ENCODE results near the gene NKAPL. TPM values are rescaled to one million over a fixed set of nuclear protein-coding genes. Genes with fewer than 3 reads are reported as not detected.

The NKAPL gene
- total RNA-seq, 1 experiment from 2014 or later: not detected

- Histone ChIP-seq H3K9me3 (ENCODE audit: control insufficient read depth in 1 of 2, insufficient read depth in 1 of 2, low read depth in 1 of 2, low read length in 2 of 2) (peaks cover 0 to 4% of the 10 kb centered on the region in 2 experiments; a peak in 1 of 4 replicates), H3K4me3 (replicated peaks in 1 of 2; ENCODE audit: low read depth in 1 of 2, low read length in 2 of 2) (no peak overlapping the region), H3K4me1 (ENCODE audit: control insufficient read depth in 1 of 2, insufficient read depth in 2 of 2, low read length in 2 of 2) (no peaks in the 10 kb centered on the region), H3K4me2 (ENCODE audit: low read length) (no peak overlapping the region), H3K9ac (ENCODE audit: low read length) (no peak overlapping the region), H3K27me3 (ENCODE audit: insufficient read depth, low read length) (no peaks in the 10 kb centered on the region), H3K27ac (ENCODE audit: low read depth, low read length) (no peak overlapping the region), H3K36me3 (ENCODE audit: control insufficient read depth in 1 of 2, insufficient read depth in 2 of 2, low read length in 2 of 2) (peaks cover 8 to 11% of the 10 kb centered on the region in 2 experiments; a peak in 2 of 4 replicates), H2AFZ (ENCODE audit: low read depth, low read length, poor library complexity, severe bottlenecking) (no peak overlapping the region), H4K20me1 (ENCODE audit: insufficient read depth) (no peaks in the 10 kb centered on the region), H3K79me2 (ENCODE audit: insufficient read depth, low read length) (no peaks in the 10 kb centered on the region), H3K9me2 (ENCODE audit: insufficient read depth) (no peaks in the 10 kb centered on the region)
- CTCF ChIA-PET: no interaction called here
- DNase-seq (ENCODE audit: low read depth, low spot score) (no peak), ATAC-seq (no peak)
- no TSS peak for BruUV-seq (replicated peaks)
- RAD21 ChIA-PET (ENCODE audit: low non-redundant PET in 1 of 2, low total read pairs in 2 of 2, uncharacterized antibody in 2 of 2, unreplicated experiment in 2 of 2): no interaction called here
- no peak for TF ChIP-seq EZH2phosphoT487 (IDR thresholded peaks at IDR 0.05; ENCODE audit: borderline replicate concordance)
- no peak for TF ChIP-seq ZBTB33 (IDR thresholded peaks at IDR 0.05; ENCODE audit: extremely low read depth, insufficient replicate concordance, low read length)
- no peak for TF ChIP-seq POLR2A (IDR thresholded peaks at IDR 0.05; ENCODE audit: borderline replicate concordance, extremely low read depth, insufficient read depth, insufficient read length)
- no peak for TF ChIP-seq EZH2 (IDR thresholded peaks at IDR 0.05)
- no peak for TF ChIP-seq TCF7L2 (IDR thresholded peaks at IDR 0.05; ENCODE audit: borderline replicate concordance, extremely low read depth, insufficient read depth, insufficient read length)
- no peak for TF ChIP-seq SP1 (IDR thresholded peaks at IDR 0.05; ENCODE audit: low read depth)
- TF ChIP-seq EGR1 (IDR thresholded peaks at IDR 0.05; ENCODE audit: low read depth): no peak
- no peak for TF ChIP-seq ZNF274 (IDR thresholded peaks at IDR 0.05; ENCODE audit: low read depth, low read length)
- POLR2A ChIA-PET: no interaction called here
- intact Hi-C loops (cut with micrococcal nuclease): no loop called here
These were observed 23.1 kb upstream of the NKAPL start for GRCh38 chr6:28235912-28236452.

Data from HCT116 (cell line).